Measurements from ENCODE around the gene SGSM1. TPM values are rescaled to one million over a fixed set of nuclear protein-coding genes. Genes with fewer than 3 reads are reported as not detected.

The SGSM1 gene
- total and polyA plus RNA-seq, 10 donors, result 0.16 to 1.3 (median 0.53) TPM

DNA sequence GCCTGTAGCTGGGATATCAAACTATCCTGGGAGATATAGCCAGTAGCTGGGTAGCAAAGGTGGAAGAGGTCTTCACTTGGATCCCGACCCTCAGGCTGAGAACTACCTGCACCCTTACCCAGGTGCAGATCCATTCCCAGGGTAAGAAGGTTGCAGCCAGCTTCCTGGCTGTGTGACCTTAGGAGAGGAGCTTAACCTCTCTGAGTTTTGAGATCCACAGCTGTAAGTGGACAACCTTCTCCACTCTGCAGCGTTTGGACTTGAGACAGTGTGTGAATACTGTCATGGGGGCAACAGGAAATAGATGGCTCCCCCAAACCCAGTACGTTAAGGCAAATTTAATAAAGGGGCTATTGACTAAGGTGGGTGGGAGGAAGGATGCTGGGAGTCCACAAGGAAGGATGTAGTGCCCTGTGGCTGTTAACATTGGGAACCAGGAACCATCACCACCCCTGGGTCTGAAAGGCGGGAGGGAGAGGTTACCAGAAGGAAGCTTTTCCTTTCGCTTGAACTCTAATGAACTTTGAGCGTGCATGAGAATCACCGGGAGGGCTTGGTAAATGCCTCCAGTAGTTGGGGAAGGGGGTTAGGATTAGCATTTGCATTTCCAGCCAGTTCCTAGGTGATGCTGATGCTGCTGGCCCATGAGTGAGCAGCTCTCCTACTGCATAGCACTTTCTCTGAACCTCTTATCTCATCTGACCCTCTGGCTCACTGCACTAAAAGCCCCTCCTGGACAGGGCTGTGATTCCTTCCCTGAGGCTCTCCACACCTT is 24.4 kb downstream of the SGSM1 start:
- peaks cover 0 to 9% (median 0%) of the 10 kb centered on the region in 7 donors for H3K27me3 ChIP-seq (replicated peaks in 1 of 7)
- no peak for DNase-seq
- 53 to 61% (median 55%) methylated on average over 7 of the region's 7 CpGs for WGBS, 5 donors
- no peaks in the 10 kb centered on the region for H3K9me3 ChIP-seq
- H3K4me1 ChIP-seq, result no peaks in the 10 kb centered on the region
- no peak overlapping the region for H3K27ac ChIP-seq
- intact Hi-C loops (cut with DNase I; ENCODE audit: low total_unique reads), result no loop called here
- no peaks in the 10 kb centered on the region for H3K36me3 ChIP-seq
- no peak overlapping the region for H3K4me3 ChIP-seq
- no peak for TF ChIP-seq POLR2A (IDR thresholded peaks at IDR 0.05)
- TF ChIP-seq, protein P1, sequence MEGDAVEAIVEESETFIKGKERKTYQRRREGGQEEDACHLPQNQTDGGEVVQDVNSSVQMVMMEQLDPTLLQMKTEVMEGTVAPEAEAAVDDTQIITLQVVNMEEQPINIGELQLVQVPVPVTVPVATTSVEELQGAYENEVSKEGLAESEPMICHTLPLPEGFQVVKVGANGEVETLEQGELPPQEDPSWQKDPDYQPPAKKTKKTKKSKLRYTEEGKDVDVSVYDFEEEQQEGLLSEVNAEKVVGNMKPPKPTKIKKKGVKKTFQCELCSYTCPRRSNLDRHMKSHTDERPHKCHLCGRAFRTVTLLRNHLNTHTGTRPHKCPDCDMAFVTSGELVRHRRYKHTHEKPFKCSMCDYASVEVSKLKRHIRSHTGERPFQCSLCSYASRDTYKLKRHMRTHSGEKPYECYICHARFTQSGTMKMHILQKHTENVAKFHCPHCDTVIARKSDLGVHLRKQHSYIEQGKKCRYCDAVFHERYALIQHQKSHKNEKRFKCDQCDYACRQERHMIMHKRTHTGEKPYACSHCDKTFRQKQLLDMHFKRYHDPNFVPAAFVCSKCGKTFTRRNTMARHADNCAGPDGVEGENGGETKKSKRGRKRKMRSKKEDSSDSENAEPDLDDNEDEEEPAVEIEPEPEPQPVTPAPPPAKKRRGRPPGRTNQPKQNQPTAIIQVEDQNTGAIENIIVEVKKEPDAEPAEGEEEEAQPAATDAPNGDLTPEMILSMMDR (IDR thresholded peaks at IDR 0.05 in 8 of 11, conservative IDR thresholded peaks at IDR 0.05 in 3 of 11), result no peak
- TF ChIP-seq POLR2AphosphoS5 (IDR thresholded peaks at IDR 0.05), result no peak

DNA sequence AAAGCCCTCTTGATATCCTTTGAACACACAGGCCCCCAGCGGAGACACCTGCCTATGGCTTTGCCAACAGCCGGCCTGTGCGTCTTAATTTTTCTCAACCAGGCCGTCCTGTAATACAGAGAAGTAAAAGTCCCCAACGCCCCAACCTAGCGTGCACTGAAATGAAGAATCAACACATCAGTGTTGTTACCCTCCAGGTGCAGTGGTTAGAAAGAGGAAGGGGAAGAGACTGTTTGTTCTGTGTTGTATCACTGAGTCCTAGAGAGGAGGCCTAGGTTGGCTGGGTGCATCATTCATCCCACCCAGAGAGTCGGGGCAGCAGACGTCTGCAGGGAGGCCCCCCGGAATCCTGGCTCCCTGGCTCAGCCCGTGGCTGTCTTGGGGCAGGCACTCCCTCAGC is 25.7 kb downstream of the SGSM1 start:
- WGBS, 5 donors, result 57 to 82% (median 74%) methylated on average over 10 of the region's 10 CpGs
- no peaks in the 10 kb centered on the region for H3K36me3 ChIP-seq
- H3K4me3 ChIP-seq, result no peak overlapping the region
- H3K27ac ChIP-seq, result peak overlapping the region in 3 of 8 donors; percentile 24 to 48 (median 26)
- peaks cover 0 to 7% (median 0%) of the 10 kb centered on the region in 7 donors for H3K27me3 ChIP-seq (replicated peaks in 1 of 7)
- H3K4me1 ChIP-seq, result no peaks in the 10 kb centered on the region
- intact Hi-C loops (cut with DNase I; ENCODE audit: low total_unique reads), result no loop called here
- H3K9me3 ChIP-seq, result no peaks in the 10 kb centered on the region
- no peak for DNase-seq
- TF ChIP-seq, protein P1 (IDR thresholded peaks at IDR 0.05 in 8 of 11, conservative IDR thresholded peaks at IDR 0.05 in 3 of 11), result no peak
- no peak for TF ChIP-seq POLR2AphosphoS5 (IDR thresholded peaks at IDR 0.05)
- no peak for TF ChIP-seq POLR2A (IDR thresholded peaks at IDR 0.05)

DNA sequence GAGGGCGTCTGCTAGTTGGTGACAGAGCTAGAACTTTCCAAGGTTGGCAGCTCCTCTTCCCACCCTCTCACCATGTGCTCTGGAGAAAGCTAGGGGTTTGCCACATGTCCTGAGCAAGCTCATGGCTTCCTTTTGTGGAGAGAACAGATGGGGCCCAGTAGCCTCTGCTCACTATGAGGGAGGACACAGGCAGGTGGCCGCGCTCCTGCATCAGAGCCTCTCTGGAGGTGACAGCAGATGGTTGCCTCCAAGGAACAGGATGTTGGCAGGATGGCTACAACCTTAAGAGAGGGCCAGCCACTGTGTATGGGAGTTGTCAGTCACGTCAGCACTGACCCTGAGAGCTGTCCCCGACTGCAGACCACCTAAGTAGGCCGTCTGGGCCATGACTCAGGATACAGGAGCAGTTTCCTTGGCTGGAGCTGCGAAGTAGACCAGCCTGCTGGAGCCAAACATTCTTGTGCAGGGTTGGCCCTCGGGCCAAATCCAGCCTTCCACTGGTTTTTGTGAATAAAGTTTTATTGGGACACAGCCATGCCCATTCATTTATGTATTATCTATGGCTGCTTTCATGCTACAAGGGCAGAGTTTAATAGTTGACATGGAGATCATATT is 28.0 kb downstream of the SGSM1 start:
- intact Hi-C loops (cut with DNase I; ENCODE audit: low total_unique reads), result no loop called here
- Histone ChIP-seq H3K36me3 (no peaks in the 10 kb centered on the region), H3K4me1 (no peaks in the 10 kb centered on the region), H3K9me3 (peaks cover 0 to 7% (median 0%) of the 10 kb centered on the region in 8 donors), H3K4me3 (no peak overlapping the region), H3K27ac (no peak overlapping the region), H3K27me3 (replicated peaks in 1 of 7) (peaks cover 0 to 7% (median 0%) of the 10 kb centered on the region in 7 donors)
- TF ChIP-seq POLR2AphosphoS5 (IDR thresholded peaks at IDR 0.05) (no peak), POLR2A (IDR thresholded peaks at IDR 0.05) (no peak)
- TF ChIP-seq, protein P1 (IDR thresholded peaks at IDR 0.05 in 8 of 11, conservative IDR thresholded peaks at IDR 0.05 in 3 of 11), result no peak
- peak; percentile 39 for DNase-seq
- 73 to 80% (median 77%) methylated on average over 4 to 8 of the region's 8 CpGs for WGBS, 5 donors
